Activated naive CD8-positive, alpha-beta T cell treated with anti-CD3 and anti-CD28 coated beads, Interleukin-2, amount 50 U/mL, for 24 hours (primary cell): Measurements from ENCODE around the gene MGME1.

Experiments used
- ATAC-seq: fragments of 150-1000 bp; cut with Tn5 transposase; one replicate; pipeline ENCODE4 v1.10.0; 2021
- DNase-seq: peaks from one replicate; pipeline ENCODE4 v3.0.0; 2021
- H3K27ac Mint-ChIP-seq: one replicate; pipeline ENCODE4 v1.8.0; 2021; ENCODE audit warnings: mild to moderate bottlenecking, mixed read lengths
- H3K27me3 Mint-ChIP-seq: one replicate; pipeline ENCODE4 v1.8.0; 2021; ENCODE audit warnings: mixed read lengths
- H3K36me3 Mint-ChIP-seq: one replicate; pipeline ENCODE4 v1.8.0; 2021; ENCODE audit warnings: low read depth, mixed read lengths
- H3K4me1 Mint-ChIP-seq: one replicate; pipeline ENCODE4 v1.8.0; 2021; ENCODE audit warnings: mixed read lengths
- H3K4me3 Mint-ChIP-seq: one replicate; pipeline ENCODE4 v1.8.0; 2021; ENCODE audit warnings: mild to moderate bottlenecking, moderate library complexity, mixed read lengths
- H3K9me3 Mint-ChIP-seq: one replicate; pipeline ENCODE4 v1.8.0; 2021; ENCODE audit warnings: mixed read lengths

Gene MGME1

GRCh38 chr20:18031888-18032509 lies 63.2 kb downstream of the MGME1 start:
- no peak for ATAC-seq
- Mint-ChIP-seq H3K27me3 (peaks cover 3% of the 10 kb centered on the region), H3K36me3 (no peaks in the 10 kb centered on the region), H3K4me1 (no peaks in the 10 kb centered on the region), H3K4me3 (no peak overlapping the region), H3K27ac (no peak overlapping the region), H3K9me3 (no peaks in the 10 kb centered on the region)
- DNase-seq, result no peak

GRCh38 chr20:18032977-18033892 lies 64.4 kb downstream of the MGME1 start:
- Mint-ChIP-seq H3K27me3 (peaks cover 3% of the 10 kb centered on the region), H3K36me3 (no peaks in the 10 kb centered on the region), H3K4me1 (no peaks in the 10 kb centered on the region), H3K9me3 (no peaks in the 10 kb centered on the region), H3K27ac (no peak overlapping the region), H3K4me3 (no peak overlapping the region)
- ATAC-seq (no peak), DNase-seq (no peak)

- no peak for DNase-seq
- no peak overlapping the region for H3K4me3 Mint-ChIP-seq
- no peaks in the 10 kb centered on the region for H3K36me3 Mint-ChIP-seq
- ATAC-seq, result no peak
- peaks cover 5% of the 10 kb centered on the region for H3K27me3 Mint-ChIP-seq
- no peak overlapping the region for H3K27ac Mint-ChIP-seq
- H3K9me3 Mint-ChIP-seq, result no peaks in the 10 kb centered on the region
- H3K4me1 Mint-ChIP-seq, result no peaks in the 10 kb centered on the region
These were observed 65.2 kb downstream of the MGME1 start for GRCh38 chr20:18034039-18034438.

GRCh38 chr20:18039063-18039462 lies 70.2 kb downstream of the MGME1 start:
- Mint-ChIP-seq H3K27ac (no peak overlapping the region), H3K4me1 (no peaks in the 10 kb centered on the region), H3K36me3 (no peaks in the 10 kb centered on the region), H3K4me3 (no peak overlapping the region), H3K27me3 (peaks cover 14% of the 10 kb centered on the region), H3K9me3 (peaks cover 4% of the 10 kb centered on the region)
- ATAC-seq (no peak), DNase-seq (no peak)
